NCI-H146 treated with DMSO at 0.1 percent for 48 hours (cell line): ENCODE results near the gene KCNN2.

ENCODE experiments used
- DNase-seq: peaks from one replicate; lab custom pipeline; 2025; ENCODE audit not compliant: unreplicated experiment; lab: John Stamatoyannopoulos, UW

KCNN2 gene

GRCh38 chr5:114362197-114362976, 517 bp downstream of the KCNN2 start:
- peak; percentile 75 for DNase-seq

DNA sequence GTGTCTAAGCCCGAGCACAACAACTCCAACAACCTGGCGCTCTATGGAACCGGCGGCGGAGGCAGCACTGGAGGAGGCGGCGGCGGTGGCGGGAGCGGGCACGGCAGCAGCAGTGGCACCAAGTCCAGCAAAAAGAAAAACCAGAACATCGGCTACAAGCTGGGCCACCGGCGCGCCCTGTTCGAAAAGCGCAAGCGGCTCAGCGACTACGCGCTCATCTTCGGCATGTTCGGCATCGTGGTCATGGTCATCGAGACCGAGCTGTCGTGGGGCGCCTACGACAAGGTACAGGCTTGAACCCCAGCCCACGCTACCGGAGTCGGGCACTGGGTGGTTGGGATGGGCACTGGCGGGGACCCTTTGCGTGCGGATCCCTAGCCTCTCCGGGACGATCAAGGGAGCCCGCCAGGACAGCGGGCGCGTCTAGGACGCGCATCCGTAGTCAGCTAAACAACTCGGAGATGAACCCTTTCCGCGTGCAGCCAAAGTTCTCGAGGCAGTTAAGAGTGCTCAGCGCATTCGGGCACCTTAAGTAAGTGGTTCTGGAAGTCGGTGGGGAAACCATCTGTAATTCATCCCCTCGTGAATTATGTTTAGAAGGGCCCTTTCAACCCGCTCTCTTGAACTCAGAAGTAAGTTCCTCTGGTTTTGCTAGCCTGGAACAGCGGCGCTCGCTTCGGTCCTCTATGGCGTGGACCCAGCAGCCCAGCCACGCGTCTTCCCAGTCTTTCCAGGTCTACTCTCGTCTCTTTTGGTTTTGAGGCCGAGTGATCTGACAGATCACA, 1.3 kb downstream of the KCNN2 start:
- no peak for DNase-seq

GRCh38 chr5:114363837-114364236, 2.0 kb downstream of the KCNN2 start:
- DNase-seq = no peak

DNA sequence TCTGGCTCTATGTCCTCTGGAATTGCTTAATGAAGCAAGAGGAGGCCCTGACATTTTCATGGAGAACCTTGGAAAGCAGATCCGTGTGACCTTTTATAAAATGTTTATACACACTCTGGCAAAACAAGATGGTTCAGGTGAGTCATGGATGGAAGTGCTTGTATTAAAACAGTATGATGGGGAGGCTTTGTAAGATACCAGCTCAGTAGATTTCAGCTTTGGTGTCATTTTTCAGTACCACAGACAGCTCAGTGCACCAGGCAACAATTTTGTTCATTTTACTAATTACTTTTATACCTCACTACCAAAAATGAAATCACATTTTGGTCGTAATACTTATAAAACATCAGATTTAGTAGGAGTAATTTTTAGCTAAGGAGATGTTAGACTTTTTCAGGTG, 5.2 kb downstream of the KCNN2 start:
- DNase-seq = no peak

GRCh38 chr5:114369680-114370417, 8.0 kb downstream of the KCNN2 start:
- no peak for DNase-seq

GRCh38 chr5:114377050-114377844, 15.4 kb downstream of the KCNN2 start:
- DNase-seq = no peak

DNA sequence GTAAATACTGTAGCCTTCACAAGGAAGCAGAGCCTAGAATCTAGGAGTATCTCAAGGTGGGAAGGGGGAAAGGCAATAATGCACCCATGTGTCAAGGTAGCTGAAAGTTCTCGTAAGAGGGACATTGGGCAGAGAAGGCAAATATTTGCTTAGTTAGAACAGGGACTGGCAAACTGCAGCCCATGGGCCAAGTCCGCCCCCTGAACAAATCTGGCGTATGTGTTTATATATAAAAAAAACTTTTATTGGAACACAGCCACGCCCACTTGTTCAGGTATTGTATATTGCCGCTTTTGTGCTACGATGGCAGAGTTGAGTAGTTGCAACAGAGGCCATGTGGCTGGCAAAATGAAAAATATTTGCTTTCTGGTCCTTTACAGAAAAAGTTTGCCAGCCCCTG, 16.1 kb downstream of the KCNN2 start:
- no peak for DNase-seq

- no peak for DNase-seq
These were observed 18.9 kb downstream of the KCNN2 start for GRCh38 chr5:114380721-114381120.

GRCh38 chr5:114387433-114387832, 25.6 kb downstream of the KCNN2 start:
- DNase-seq = no peak

- DNase-seq = no peak
These were observed 28.6 kb downstream of the KCNN2 start for GRCh38 chr5:114390431-114390830.

GRCh38 chr5:114391321-114391720, 29.5 kb downstream of the KCNN2 start:
- no peak for DNase-seq

DNA sequence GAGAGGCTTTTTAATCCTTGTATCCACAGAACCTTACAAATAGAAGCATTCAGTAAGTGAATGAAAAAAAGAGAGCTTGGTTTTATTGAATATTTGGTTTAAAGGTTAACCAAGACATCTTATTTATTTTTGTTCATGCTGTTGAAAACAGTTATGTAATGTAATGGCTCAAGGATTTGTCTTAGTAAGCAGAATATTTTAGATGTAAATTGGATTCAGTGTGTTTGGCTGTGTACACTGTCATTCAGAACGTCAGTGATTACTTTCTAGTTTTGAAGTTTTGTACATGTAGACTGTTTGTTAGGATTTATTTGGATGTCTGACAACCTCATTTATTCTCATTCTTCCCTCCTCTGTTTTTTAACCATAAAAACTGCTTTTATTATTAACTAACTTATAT, 31.3 kb downstream of the KCNN2 start:
- no peak for DNase-seq

GRCh38 chr5:114402206-114402605, 40.3 kb downstream of the KCNN2 start:
- no peak for DNase-seq

DNA sequence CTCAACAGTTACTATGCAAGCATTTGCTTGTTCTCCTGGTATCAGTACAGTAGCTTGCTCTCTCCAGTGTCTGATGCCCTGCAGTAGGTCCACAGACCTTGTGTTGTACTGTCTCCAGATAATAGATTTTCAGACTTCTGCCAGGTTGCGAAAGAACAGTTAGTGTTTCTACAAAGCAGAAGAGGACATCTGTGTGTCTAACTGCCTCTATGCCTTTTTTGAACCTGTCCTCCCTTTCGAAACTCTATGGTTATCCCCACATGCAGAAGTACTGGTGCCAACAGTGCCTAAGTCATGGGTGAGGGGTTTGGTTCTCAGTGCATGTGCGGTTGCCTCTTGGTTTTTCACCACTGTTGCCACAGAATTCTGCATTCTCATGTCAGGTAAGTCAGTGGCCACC, 45.9 kb downstream of the KCNN2 start:
- DNase-seq = no peak

DNA sequence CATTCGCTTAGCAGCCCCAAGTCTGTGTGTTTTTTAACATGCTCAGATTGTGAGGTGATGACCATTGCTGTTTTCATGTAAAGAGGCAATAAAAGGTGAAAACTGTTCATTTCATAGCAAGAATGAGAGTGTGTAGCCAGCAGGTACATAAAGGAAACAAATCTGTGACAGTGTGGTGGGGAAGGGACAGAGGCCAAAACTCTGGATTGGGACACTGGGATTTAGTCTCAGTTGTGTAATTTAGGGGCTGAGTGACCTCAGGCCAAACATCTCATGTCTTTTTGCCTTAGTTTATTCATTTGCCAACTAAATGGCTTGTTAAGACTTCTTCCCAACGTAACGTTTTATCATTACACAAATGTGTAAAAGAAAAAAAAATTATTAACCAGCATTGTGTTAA, 47.0 kb downstream of the KCNN2 start:
- DNase-seq = no peak

DNA sequence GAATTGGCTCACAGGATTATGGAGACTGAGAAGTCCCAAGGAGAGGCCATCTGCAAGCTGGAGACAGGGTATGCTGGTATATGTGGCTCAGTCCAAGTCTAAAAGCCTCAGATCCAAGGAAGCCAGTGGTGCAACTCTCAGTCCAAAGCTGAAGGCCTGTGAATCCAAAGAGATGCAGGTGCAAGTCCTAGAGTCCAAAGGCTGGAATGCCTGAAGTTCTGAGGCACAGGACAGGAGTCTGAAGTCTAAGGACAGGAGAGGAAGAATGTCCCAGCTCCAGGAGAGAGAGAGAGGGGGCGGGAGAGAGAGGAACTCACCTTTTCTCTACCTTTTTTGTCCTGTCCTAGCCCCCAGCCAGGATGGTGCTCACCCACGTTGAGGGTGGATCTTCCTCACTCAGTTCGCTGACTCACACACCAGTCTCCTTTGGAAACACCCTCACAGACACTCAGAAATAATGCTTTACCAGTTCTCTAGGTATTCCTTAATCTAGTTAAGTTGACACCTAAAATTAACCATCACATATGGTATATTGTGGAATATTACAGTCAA, 49.6 kb downstream of the KCNN2 start:
- no peak for DNase-seq

DNA sequence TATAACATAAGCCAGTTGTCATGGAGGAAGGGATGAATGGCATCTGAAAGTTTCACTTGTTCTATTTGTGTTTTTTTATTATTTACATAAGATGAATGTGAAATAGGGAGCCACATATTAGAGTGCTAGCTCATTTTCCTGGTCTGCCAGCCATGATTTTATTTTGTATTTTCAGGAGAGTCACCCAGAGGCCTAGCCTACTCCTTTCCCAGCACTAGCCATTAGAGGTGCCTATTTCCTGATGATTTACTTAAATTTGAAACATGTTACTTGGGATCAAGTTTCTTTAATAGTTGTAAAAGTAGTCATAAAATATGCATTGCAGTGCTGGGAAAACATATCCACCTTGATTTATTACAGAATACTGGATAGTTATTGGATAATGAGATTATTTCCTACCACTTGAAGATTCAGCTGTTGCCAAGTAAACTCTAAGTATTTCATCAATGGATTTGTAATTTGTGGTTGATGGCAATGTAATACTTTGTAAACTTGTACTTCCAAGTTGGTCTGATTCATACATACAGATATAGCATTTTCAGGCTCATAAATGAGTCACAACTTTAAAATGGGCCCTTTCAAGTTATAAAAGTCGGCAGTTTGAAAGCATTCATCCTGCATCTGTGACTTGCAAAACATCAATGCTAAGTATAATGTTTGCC, 50.8 kb downstream of the KCNN2 start:
- no peak for DNase-seq

DNA sequence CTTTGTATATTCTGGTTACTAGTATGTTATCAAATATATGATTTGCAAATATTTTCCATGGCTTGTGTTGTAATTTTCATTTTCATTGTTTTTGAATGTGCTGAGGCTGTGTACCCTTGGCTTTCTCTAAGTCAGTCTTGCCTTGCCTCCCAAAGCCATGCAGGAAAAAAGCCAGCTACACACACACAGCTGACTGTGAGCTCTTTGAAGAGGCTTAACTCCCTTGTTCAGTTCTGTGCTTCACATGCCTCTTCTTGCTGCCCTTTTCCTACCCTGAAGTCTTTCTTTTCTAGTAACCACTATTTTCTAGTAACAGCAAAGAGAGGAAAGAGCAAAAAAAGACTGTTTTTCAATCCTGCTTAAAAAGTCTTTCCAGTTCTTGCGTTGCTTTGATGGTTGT, 53.9 kb downstream of the KCNN2 start:
- DNase-seq = no peak

- DNase-seq = no peak
These were observed 54.4 kb downstream of the KCNN2 start for GRCh38 chr5:114416254-114416653.

GRCh38 chr5:114417519-114417918, 55.6 kb downstream of the KCNN2 start:
- no peak for DNase-seq
